Body of pancreas (tissue), 4 donors: ENCODE results near the gene AGPAT3. TPM values are rescaled to one million over a fixed set of nuclear protein-coding genes. Genes with fewer than 3 reads are reported as not detected.
"Not testable (repeated sequence)": the region's sequence is repeated elsewhere in the genome, so short reads cannot be mapped to it uniquely, and the experiment has no call there.

Experiments used
- ATAC-seq: fragments of 150-250 bp; one replicate; pipeline ENCODE4 v1.9.1; 2016
- DNase-seq, 4 donors: peaks; one replicate each; pipeline ENCODE4 v3.0.0-alpha.2; 2019
- H3K27ac ChIP-seq, 4 donors: fragments of 200-600 bp; sonication (generic); 1 replicate in 3 of 4; 2 replicates in 1 of 4; pipeline versions ENCODE4 v1.5.1 to v1.6.1; 2016 to 2019; ENCODE audit warnings: mild to moderate bottlenecking in 1 of 4, mixed read lengths in 1 of 4, moderate library complexity in 1 of 4
- H3K27me3 ChIP-seq, 2 donors: fragments of 200-600 bp; sonication (generic); one replicate each; pipeline ENCODE4 v1.6.0; 2016; ENCODE audit warnings: mild to moderate bottlenecking in 1 of 2
- H3K36me3 ChIP-seq, 2 donors: fragments of 200-600 bp; sonication (generic); replicated peaks in 1 of 2; 2 replicates each; pipeline ENCODE4 v1.5.1; 2016; ENCODE audit warnings: low read depth in 2 of 2; ENCODE audit not compliant: insufficient read depth in 1 of 2
- H3K4me1 ChIP-seq: fragments of 200-600 bp; sonication (generic); one replicate; pipeline ENCODE4 v1.6.0; 2016
- H3K4me3 ChIP-seq, 2 donors: fragments of 200-600 bp; sonication (generic); 1 replicate in 1 of 2; 2 replicates in 1 of 2; pipeline ENCODE4 v1.5.1; 2016 to 2019
- H3K9me3 ChIP-seq, 3 donors: fragments of 200-600 bp; sonication (generic); 1 replicate in 2 of 3; 2 replicates in 1 of 3; pipeline ENCODE4 v1.5.1; 2016
- POLR2A ChIP-seq, 3 donors: fragments of 450-650 bp; IDR thresholded peaks; one replicate each; pipeline ENCODE4 v1.6.1; 2016; ENCODE audit warnings: antibody characterized with exemption in 3 of 3, mild to moderate bottlenecking in 2 of 3
- WGBS, 2 donors: methylation state at CpG; one replicate each; pipeline ENCODE4 v1.1.5; 2017; 5-methylcytosine and 5-hydroxymethylcytosine counted together
- intact Hi-C: fragments of 100-400 bp; cut with DNase I; formaldehyde crosslinking; loops from one replicate; pipeline ENCODE4 v1.15.1; 2023
- total RNA-seq, 2 donors: library from RNA; depleted of rRNA; stranded (reverse); fragments of >200 nt; gene quantifications; one replicate each; pipeline ENCODE4 v1.1.0, GENCODE V29; 2016
- TF ChIP-seq, protein P1 (sequence below), 7 experiments: fragments of 450-650 bp in 4 of 7; fragments of 200-600 bp in 3 of 7; sonication (generic) in 3 of 7; IDR thresholded peaks; one replicate each; pipeline ENCODE4 v1.5.1; 2016 to 2019; ENCODE audit warnings: antibody characterized with exemption in 7 of 7

AGPAT3 gene
- total RNA-seq, 2 donors from 2014 or later: 21.8 to 39.2 TPM

DNA sequence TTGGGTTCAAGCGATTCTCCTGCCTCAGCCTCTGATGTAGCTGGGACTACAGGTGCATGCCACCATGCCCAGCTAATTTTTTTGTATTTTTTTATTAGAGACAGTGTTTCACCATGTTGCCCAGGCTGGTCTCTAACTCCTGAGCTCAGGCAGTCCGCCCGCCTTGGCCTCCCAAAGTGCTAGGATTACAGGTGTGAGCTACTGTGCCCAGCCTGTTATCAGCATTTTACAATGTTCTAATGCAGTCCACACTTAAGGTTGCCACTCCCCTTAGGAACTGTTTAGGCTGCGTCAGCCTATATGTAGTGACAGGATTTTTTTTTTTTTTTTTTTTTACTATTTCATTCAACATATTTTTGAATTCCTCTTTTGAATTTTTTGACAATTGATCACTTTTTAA lies 30.2 kb downstream of the AGPAT3 start:
- TF ChIP-seq, protein P1, sequence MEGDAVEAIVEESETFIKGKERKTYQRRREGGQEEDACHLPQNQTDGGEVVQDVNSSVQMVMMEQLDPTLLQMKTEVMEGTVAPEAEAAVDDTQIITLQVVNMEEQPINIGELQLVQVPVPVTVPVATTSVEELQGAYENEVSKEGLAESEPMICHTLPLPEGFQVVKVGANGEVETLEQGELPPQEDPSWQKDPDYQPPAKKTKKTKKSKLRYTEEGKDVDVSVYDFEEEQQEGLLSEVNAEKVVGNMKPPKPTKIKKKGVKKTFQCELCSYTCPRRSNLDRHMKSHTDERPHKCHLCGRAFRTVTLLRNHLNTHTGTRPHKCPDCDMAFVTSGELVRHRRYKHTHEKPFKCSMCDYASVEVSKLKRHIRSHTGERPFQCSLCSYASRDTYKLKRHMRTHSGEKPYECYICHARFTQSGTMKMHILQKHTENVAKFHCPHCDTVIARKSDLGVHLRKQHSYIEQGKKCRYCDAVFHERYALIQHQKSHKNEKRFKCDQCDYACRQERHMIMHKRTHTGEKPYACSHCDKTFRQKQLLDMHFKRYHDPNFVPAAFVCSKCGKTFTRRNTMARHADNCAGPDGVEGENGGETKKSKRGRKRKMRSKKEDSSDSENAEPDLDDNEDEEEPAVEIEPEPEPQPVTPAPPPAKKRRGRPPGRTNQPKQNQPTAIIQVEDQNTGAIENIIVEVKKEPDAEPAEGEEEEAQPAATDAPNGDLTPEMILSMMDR (IDR thresholded peaks at IDR 0.05): no peak
- no peak for TF ChIP-seq POLR2A (IDR thresholded peaks at IDR 0.05)
- H3K4me1 ChIP-seq: no peaks in the 10 kb centered on the region

DNA sequence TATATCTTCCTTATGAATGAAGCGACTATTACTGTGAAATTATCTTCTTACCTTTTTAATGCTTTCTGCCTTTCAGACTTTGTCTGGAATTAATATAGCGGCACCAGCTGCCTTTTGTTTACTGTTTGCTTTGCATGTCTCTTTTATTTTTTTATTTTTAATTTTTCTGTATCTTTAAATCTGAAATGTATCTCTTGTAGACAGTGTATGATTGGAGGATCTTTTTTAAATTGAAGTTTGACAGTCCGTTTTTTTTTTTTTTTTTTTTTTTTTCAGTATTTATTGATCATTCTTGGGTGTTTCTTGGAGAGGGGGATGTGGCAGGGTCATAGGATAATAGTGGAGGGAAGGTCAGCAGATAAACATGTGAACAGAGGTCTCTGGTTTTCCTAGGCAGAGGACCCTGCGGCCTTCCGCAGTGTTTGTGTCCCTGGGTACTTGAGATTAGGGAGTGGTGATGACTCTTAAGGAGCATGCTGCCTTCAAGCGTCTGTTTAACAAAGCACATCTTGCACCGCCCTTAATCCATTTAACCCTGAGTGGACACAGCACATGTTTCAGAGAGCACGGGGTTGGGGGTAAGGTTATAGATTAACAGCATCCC lies 31.8 kb downstream of the AGPAT3 start:
- H3K36me3 ChIP-seq, H3K27me3 ChIP-seq, intact Hi-C loops, H3K4me1 ChIP-seq, H3K27ac ChIP-seq, ATAC-seq, DNase-seq, H3K9me3 ChIP-seq, H3K4me3 ChIP-seq: not testable (repeated sequence)
- WGBS, 2 donors: 78 to 81% methylated on average over 5 to 6 of the region's 8 CpGs

More for the DNA sequence above, 30.2 kb downstream of the AGPAT3 start:
- DNase-seq (no peak), ATAC-seq (no peak)
- Histone ChIP-seq H3K36me3 (no peaks in the 10 kb centered on the region), H3K4me3 (no peak overlapping the region), H3K9me3 (no peaks in the 10 kb centered on the region), H3K27me3 (no peaks in the 10 kb centered on the region), H3K27ac (no peak overlapping the region)
- WGBS, 2 donors: 98 to 100% methylated on average over 4 of the region's 4 CpGs
- intact Hi-C loops: no loop called here

DNA sequence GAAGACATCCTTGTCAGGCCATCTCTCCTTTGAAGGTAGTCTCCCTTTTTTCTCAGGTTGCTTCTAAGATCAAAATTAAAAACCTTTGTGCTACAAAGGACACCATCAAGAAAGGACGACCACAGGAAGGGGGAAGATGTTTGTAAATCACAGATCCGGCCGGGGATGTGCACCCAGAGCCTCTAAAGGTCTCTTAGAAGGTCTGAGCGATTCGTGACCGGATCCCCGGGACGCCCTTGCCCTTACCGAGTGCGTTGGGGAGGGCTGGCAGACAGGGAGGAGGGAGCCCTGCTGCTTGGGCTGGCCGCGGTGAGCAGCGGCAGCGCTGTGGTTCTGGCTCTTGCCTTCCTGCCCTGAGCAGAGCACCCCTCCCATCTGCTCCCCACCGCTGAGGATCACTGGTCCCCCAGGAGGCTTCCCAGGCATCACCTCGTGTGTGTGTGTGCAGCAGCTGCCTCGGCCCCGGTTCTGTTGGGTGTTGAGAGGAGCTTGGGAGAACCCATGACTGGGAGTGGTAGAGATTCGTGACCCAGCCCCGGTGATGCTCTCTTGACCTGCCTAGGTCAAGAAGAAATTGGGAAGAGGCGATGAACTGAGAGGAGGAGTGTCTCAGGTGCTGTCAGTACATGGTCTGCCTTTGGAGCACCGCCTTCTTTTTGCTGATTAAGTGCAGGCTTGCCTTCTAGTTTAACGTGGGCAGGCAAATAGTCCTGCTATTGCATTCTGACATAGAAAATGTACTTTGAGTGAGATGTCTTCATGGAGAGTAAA lies 34.5 kb downstream of the AGPAT3 start:
- DNase-seq: no peak
- intact Hi-C loops: no loop called here
- whole genome bisulfite sequencing, 2 donors: 91 to 96% methylated on average over 15 to 23 of the region's 23 CpGs
- no peak overlapping the region for H3K27ac ChIP-seq
- H3K4me1 ChIP-seq: peaks cover 13% of the 10 kb centered on the region
- ATAC-seq: no peak
- no peaks in the 10 kb centered on the region for H3K36me3 ChIP-seq
- H3K4me3 ChIP-seq: no peak overlapping the region
- H3K9me3 ChIP-seq: no peaks in the 10 kb centered on the region
- H3K27me3 ChIP-seq: no peaks in the 10 kb centered on the region
- TF ChIP-seq POLR2A (IDR thresholded peaks at IDR 0.05): no peak
- TF ChIP-seq, protein P1 (IDR thresholded peaks at IDR 0.05): no peak

DNA sequence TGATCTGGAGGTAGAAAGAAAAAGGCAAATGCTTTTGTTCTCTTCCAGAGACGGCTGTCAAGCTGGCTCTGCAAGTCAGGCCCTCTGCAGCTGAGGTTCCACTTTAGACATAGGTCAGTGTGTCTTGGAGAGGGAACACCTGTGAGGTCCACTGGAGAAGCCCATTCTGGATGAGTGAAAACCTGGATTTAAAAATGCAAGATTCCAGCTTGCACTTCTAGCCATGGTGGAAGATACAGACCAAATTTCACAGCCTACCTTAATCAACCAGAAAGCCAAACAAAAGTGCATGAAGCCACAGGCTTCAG lies 35.0 kb downstream of the AGPAT3 start:
- TF ChIP-seq, protein P1 (IDR thresholded peaks at IDR 0.05): no peak
- no peak for TF ChIP-seq POLR2A (IDR thresholded peaks at IDR 0.05)
- Histone ChIP-seq H3K4me1 (peaks cover 13% of the 10 kb centered on the region), H3K36me3 (no peaks in the 10 kb centered on the region), H3K27ac (no peak overlapping the region), H3K4me3 (no peak overlapping the region), H3K9me3 (no peaks in the 10 kb centered on the region), H3K27me3 (no peaks in the 10 kb centered on the region)
- no peak for DNase-seq
- ATAC-seq: no peak
- intact Hi-C loops: no loop called here
- WGBS, 2 donors: 100% methylated on average over 1 of the region's 1 CpG

DNA sequence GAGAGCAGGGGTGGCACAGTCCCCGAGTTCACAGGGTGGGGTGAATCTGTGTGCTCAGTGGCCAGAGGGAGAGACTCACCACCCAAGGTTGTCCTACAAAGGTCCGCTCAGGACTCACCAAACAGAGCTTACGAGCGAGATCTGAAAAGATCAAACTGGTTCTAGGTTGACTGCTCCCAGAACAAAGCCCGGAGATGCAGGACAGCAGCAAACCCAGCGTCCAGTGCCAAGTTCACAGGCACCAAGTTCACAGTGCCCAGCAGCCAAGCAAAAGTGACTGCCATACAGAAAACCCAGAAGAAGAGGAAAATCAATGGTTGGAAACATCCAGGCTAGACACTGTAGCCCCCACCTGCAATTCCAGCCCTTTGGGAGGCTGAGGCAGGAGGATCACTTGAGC lies 35.7 kb downstream of the AGPAT3 start:
- 91 to 93% methylated on average over 5 to 6 of the region's 6 CpGs for WGBS, 2 donors
- H3K4me1 ChIP-seq: peaks cover 13% of the 10 kb centered on the region

More for the DNA sequence above, 35.7 kb downstream of the AGPAT3 start:
- Histone ChIP-seq H3K27ac (no peak overlapping the region), H3K36me3 (no peaks in the 10 kb centered on the region), H3K27me3 (no peaks in the 10 kb centered on the region), H3K9me3 (no peaks in the 10 kb centered on the region), H3K4me3 (no peak overlapping the region)
- ATAC-seq (no peak), DNase-seq (no peak)
- intact Hi-C loops: no loop called here
- TF ChIP-seq, protein P1 (IDR thresholded peaks at IDR 0.05): no peak
- no peak for TF ChIP-seq POLR2A (IDR thresholded peaks at IDR 0.05)
